ENCODE results near the gene SF3B3. TPM values are rescaled to one million over a fixed set of nuclear protein-coding genes. Genes with fewer than 3 reads are reported as not detected.

Gene SF3B3
- total RNA-seq, 1 experiment from 2014 or later = 475 TPM

DNA sequence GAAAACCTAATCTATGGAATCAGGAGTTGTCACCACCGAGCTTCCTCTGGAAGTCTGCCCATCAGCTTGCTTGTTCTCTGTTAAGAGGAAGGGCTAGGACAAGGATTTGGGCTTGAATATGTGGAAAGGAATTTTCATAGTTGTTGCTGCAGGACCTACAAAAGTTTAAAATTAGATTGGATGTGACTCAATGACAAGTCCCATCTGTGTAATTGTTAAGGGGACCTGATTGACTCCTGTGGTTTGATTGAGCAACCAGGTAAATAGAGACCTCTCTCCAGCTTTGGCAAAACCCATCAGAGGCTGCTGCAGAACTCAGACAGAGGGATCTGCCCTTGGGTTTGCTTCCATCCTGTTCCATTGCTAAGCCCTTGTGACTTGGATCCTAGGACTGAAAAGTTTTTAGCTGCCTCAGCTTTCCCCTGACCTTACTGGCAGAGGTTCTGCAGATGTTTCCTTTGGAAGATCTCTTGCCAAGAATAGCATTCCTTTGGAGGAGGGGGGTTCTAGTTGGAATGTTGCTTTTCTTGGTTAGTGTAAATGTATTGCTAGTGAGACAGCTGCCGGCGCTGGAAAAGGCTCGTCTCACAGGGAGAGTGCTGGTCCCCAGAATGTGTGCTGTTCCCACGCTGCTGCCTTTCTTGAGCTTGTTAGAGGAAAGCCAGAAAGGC lies 50.0 kb downstream of the SF3B3 start:
- ChIA-PET POLR2A (interaction anchor here (0.6 kb wide), 1 partner anchor 83 kb away, joined by 4 read pairs; no protein-coding TSS in a partner anchor), CTCF (interaction anchor here (1.2 to 1.9 kb wide), 2 partner anchors 79 to 306 kb away, joined by 3 to 16 read pairs; no protein-coding TSS in a partner anchor)
- Mint-ChIP-seq H3K27ac (peak overlapping the region; percentile 96), H3K27me3 (ENCODE audit: low read depth) (no peaks in the 10 kb centered on the region), H3K36me3 (peaks cover 57% of the 10 kb centered on the region), H3K9me3 (no peaks in the 10 kb centered on the region), H3K4me1 (peaks cover 14% of the 10 kb centered on the region), H3K4me3 (no peak overlapping the region)
- ATAC-seq (no peak), DNase-seq (ENCODE audit: low spot score) (no peak)
- TF ChIP-seq ZNF219 (CRISPR knock-in tag; IDR thresholded peaks at IDR 0.05; ENCODE audit: borderline replicate concordance) (no peak), NR3C1 (CRISPR knock-in tag; conservative IDR thresholded peaks at IDR 0.05; ENCODE audit: low read depth) (no peak)

- H3K27ac Mint-ChIP-seq = no peak overlapping the region; the same call in 1 of the 2 replicates
- no peak for TF ChIP-seq ETV6 (CRISPR knock-in tag; IDR thresholded peaks at IDR 0.05)
- no peak for TF ChIP-seq ATF1 (CRISPR knock-in tag; IDR thresholded peaks at IDR 0.05)
- no peak for TF ChIP-seq EMX1 (CRISPR knock-in tag; IDR thresholded peaks at IDR 0.05)
- TF ChIP-seq, protein P1, sequence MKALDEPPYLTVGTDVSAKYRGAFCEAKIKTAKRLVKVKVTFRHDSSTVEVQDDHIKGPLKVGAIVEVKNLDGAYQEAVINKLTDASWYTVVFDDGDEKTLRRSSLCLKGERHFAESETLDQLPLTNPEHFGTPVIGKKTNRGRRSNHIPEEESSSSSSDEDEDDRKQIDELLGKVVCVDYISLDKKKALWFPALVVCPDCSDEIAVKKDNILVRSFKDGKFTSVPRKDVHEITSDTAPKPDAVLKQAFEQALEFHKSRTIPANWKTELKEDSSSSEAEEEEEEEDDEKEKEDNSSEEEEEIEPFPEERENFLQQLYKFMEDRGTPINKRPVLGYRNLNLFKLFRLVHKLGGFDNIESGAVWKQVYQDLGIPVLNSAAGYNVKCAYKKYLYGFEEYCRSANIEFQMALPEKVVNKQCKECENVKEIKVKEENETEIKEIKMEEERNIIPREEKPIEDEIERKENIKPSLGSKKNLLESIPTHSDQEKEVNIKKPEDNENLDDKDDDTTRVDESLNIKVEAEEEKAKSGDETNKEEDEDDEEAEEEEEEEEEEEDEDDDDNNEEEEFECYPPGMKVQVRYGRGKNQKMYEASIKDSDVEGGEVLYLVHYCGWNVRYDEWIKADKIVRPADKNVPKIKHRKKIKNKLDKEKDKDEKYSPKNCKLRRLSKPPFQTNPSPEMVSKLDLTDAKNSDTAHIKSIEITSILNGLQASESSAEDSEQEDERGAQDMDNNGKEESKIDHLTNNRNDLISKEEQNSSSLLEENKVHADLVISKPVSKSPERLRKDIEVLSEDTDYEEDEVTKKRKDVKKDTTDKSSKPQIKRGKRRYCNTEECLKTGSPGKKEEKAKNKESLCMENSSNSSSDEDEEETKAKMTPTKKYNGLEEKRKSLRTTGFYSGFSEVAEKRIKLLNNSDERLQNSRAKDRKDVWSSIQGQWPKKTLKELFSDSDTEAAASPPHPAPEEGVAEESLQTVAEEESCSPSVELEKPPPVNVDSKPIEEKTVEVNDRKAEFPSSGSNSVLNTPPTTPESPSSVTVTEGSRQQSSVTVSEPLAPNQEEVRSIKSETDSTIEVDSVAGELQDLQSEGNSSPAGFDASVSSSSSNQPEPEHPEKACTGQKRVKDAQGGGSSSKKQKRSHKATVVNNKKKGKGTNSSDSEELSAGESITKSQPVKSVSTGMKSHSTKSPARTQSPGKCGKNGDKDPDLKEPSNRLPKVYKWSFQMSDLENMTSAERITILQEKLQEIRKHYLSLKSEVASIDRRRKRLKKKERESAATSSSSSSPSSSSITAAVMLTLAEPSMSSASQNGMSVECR (CRISPR knock-in tag; IDR thresholded peaks at IDR 0.05; ENCODE audit: borderline replicate concordance) = no peak
- no peak for TF ChIP-seq SMAD4 (CRISPR knock-in tag; IDR thresholded peaks at IDR 0.05)
- no peak for TF ChIP-seq USF2 (CRISPR knock-in tag; IDR thresholded peaks at IDR 0.05)
- no peak for TF ChIP-seq ZNF121 (CRISPR knock-in tag; IDR thresholded peaks at IDR 0.05)
- no peak for TF ChIP-seq JAZF1 (CRISPR knock-in tag; IDR thresholded peaks at IDR 0.05)
- no peak for TF ChIP-seq CDX4 (CRISPR knock-in tag; IDR thresholded peaks at IDR 0.05; ENCODE audit: borderline replicate concordance)
- TF ChIP-seq TCF7 (CRISPR knock-in tag; IDR thresholded peaks at IDR 0.05; ENCODE audit: low read depth) = no peak
- no peak for TF ChIP-seq ZMAT4 (CRISPR knock-in tag; IDR thresholded peaks at IDR 0.05)
- TF ChIP-seq IRF2 (CRISPR knock-in tag; IDR thresholded peaks at IDR 0.05; ENCODE audit: borderline replicate concordance, low read depth) = no peak
- H3K4me3 Mint-ChIP-seq = no peak overlapping the region
- peaks cover 14% of the 10 kb centered on the region for H3K4me1 Mint-ChIP-seq
- no peaks in the 10 kb centered on the region for H3K27me3 Mint-ChIP-seq (ENCODE audit: low read depth)
- no peaks in the 10 kb centered on the region for H3K9me3 Mint-ChIP-seq
- no peak for DNase-seq (ENCODE audit: low spot score)
- ChIA-PET POLR2A (no interaction called here), CTCF (interaction anchor here (1.0 to 1.9 kb wide), 4 partner anchors 78 to 307 kb away, joined by 3 to 16 read pairs (median 8); no protein-coding TSS in a partner anchor)
- peaks cover 46% of the 10 kb centered on the region for H3K36me3 Mint-ChIP-seq
- no peak for ATAC-seq
Observed at GRCh38 chr16:70574595-70575271, 51.1 kb downstream of the SF3B3 start.

- peaks cover 41% of the 10 kb centered on the region for H3K36me3 Mint-ChIP-seq
- DNase-seq (ENCODE audit: low spot score) (no peak), ATAC-seq (no peak)
- no peak overlapping the region for H3K4me3 Mint-ChIP-seq
- ChIA-PET POLR2A (no interaction called here), CTCF (interaction anchor here (1.0 to 1.7 kb wide), 2 partner anchors 78 to 79 kb away, joined by 4 to 12 read pairs; no protein-coding TSS in a partner anchor)
- no peak for TF ChIP-seq CDX4 (CRISPR knock-in tag; IDR thresholded peaks at IDR 0.05; ENCODE audit: borderline replicate concordance)
- 0 out of 2 replicates have a peak, but pooled peaks have one; percentile 34 for TF ChIP-seq HMGXB4 (CRISPR knock-in tag; IDR thresholded peaks at IDR 0.05)
- peak overlapping the region; percentile 93; the same call in 1 of the 2 replicates for H3K27ac Mint-ChIP-seq
- H3K9me3 Mint-ChIP-seq = no peaks in the 10 kb centered on the region
- no peaks in the 10 kb centered on the region for H3K27me3 Mint-ChIP-seq (ENCODE audit: low read depth)
- H3K4me1 Mint-ChIP-seq = peaks cover 14% of the 10 kb centered on the region
Observed at GRCh38 chr16:70575376-70575775, 51.8 kb downstream of the SF3B3 start.
